Activated CD8-positive, alpha-beta T cell treated with anti-CD3 and anti-CD28 coated beads, Interleukin-2, amount 10 ng/mL, durations not matched to agents 7 days and 5 days (primary cell): ENCODE measurements around the gene EVL. TPM values are rescaled to one million over a fixed set of nuclear protein-coding genes. Genes with fewer than 3 reads are reported as not detected.

Source experiments
- ATAC-seq: fragments of 150-1000 bp; cut with Tn5 transposase; one replicate; pipeline ENCODE4 v1.10.0; 2021; ENCODE audit warnings: moderate library complexity
- CTCF ChIA-PET: fragments of 350-600 bp; sonication (Branson Sonifier 250); formaldehyde crosslinking; loops from one replicate; lab custom pipeline; 2021; ENCODE audit warnings: antibody characterized with exemption; lab: Charles Lee
- POLR2A ChIA-PET: fragments of 350-600 bp; sonication (Branson Sonifier 250); formaldehyde crosslinking; loops from one replicate; lab custom pipeline; 2021; ENCODE audit warnings: antibody characterized with exemption; lab: Charles Lee
- DNase-seq: peaks from one replicate; pipeline ENCODE4 v3.0.0-alpha.2; 2020
- H3K27ac Mint-ChIP-seq: one replicate; pipeline ENCODE4 v1.8.0; 2021; ENCODE audit warnings: mild to moderate bottlenecking, mixed read lengths
- H3K27me3 Mint-ChIP-seq: one replicate; pipeline ENCODE4 v1.8.0; 2021; ENCODE audit warnings: low read depth, mixed read lengths
- H3K36me3 Mint-ChIP-seq: one replicate; pipeline ENCODE4 v1.8.0; 2021; ENCODE audit warnings: low read depth, mixed read lengths
- H3K4me1 Mint-ChIP-seq: one replicate; pipeline ENCODE4 v1.8.0; 2021; ENCODE audit warnings: low read depth, mixed read lengths
- H3K4me3 Mint-ChIP-seq: one replicate; pipeline ENCODE4 v1.8.0; 2021; ENCODE audit warnings: mild to moderate bottlenecking, mixed read lengths
- H3K9me3 Mint-ChIP-seq: one replicate; pipeline ENCODE4 v1.8.0; 2022; ENCODE audit warnings: mixed read lengths; ENCODE audit not compliant: insufficient read depth
- total RNA-seq, 2 experiments: library from RNA; stranded (reverse); gene quantifications; one replicate each; pipeline ENCODE4 v1.2.3, GENCODE V29; 2021

Gene EVL
- total RNA-seq, 2 experiments from 2014 or later: 863 to 926 TPM

- peaks cover 89% of the 10 kb centered on the region for H3K36me3 Mint-ChIP-seq
- H3K9me3 Mint-ChIP-seq: no peaks in the 10 kb centered on the region
- DNase-seq (no peak), ATAC-seq (no peak)
- H3K4me3 Mint-ChIP-seq: no peak overlapping the region
- peak overlapping the region; percentile 76 for H3K27ac Mint-ChIP-seq
- H3K27me3 Mint-ChIP-seq: no peaks in the 10 kb centered on the region
- ChIA-PET CTCF (interaction anchor here (1.3 to 13.2 kb wide), 5 partner anchors 20 to 119 kb away, joined by 3 to 321 read pairs (median 6); partner anchors contain the start of gene EVL), POLR2A (interaction anchor here (0.7 to 2.2 kb wide), 4 partner anchors 10 to 33 kb away, joined by 3 to 9 read pairs (median 3); no protein-coding TSS in a partner anchor)
- peaks cover 96% of the 10 kb centered on the region for H3K4me1 Mint-ChIP-seq
Measured at GRCh38 chr14:100102156-100102785, 37.0 kb downstream of the EVL start.

- ChIA-PET POLR2A (interaction anchor here (0.7 to 3.6 kb wide), 7 partner anchors 17 to 38 kb away, joined by 3 to 20 read pairs (median 8); partner anchors contain the start of gene EVL), CTCF (interaction anchor here (0.8 to 13.2 kb wide), 13 partner anchors 7 to 120 kb away, joined by 3 to 321 read pairs (median 4); partner anchors contain the start of gene EVL)
- peaks cover 90% of the 10 kb centered on the region for H3K36me3 Mint-ChIP-seq
- H3K9me3 Mint-ChIP-seq: no peaks in the 10 kb centered on the region
- no peaks in the 10 kb centered on the region for H3K27me3 Mint-ChIP-seq
- H3K4me1 Mint-ChIP-seq: peaks cover 96% of the 10 kb centered on the region
- peak; percentile 43 for DNase-seq
- H3K27ac Mint-ChIP-seq: peak overlapping the region; percentile 76
- peak; percentile 20 for ATAC-seq
- H3K4me3 Mint-ChIP-seq: peak overlapping the region; percentile 53
Measured at GRCh38 chr14:100103250-100104005, 38.2 kb downstream of the EVL start.

DNA sequence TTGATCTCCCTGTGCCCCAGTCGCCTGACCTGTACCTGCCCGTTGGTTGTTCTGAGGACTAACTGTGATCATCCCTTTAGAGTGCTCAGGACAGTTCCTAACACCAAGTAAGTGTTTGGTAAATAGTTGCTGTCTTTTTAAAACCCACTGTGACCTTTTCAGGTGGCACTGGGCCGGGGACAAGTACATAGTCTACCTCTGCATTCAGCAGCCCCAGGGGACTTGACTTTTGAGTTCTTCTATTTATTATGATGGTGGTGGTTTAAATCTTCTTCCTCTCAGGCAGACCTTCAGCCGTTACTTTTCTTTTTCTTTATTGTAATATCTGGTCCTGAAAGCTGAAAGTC, 38.8 kb downstream of the EVL start:
- no peak for DNase-seq
- Mint-ChIP-seq H3K4me3 (peak overlapping the region; percentile 53), H3K4me1 (peaks cover 96% of the 10 kb centered on the region), H3K9me3 (no peaks in the 10 kb centered on the region), H3K27me3 (no peaks in the 10 kb centered on the region), H3K27ac (peak overlapping the region; percentile 76), H3K36me3 (peaks cover 90% of the 10 kb centered on the region)
- ChIA-PET POLR2A (interaction anchor here (1.8 to 3.6 kb wide), 5 partner anchors 22 to 38 kb away, joined by 8 to 20 read pairs (median 13); partner anchors contain the start of gene EVL), CTCF (interaction anchor here (0.8 to 13.2 kb wide), 10 partner anchors 8 to 130 kb away, joined by 3 to 321 read pairs (median 6); partner anchors contain the start of gene EVL)
- no peak for ATAC-seq

- CTCF ChIA-PET: interaction anchor here (0.8 to 13.2 kb wide), 12 partner anchors 9 to 130 kb away, joined by 3 to 321 read pairs (median 6); partner anchors contain the start of gene EVL
- DNase-seq (no peak), ATAC-seq (no peak)
- H3K4me1 Mint-ChIP-seq: peaks cover 96% of the 10 kb centered on the region
- POLR2A ChIA-PET: interaction anchor here (0.6 to 3.6 kb wide), 9 partner anchors 9 to 40 kb away, joined by 3 to 20 read pairs (median 8); partner anchors contain the start of gene EVL
- no peaks in the 10 kb centered on the region for H3K9me3 Mint-ChIP-seq
- H3K27ac Mint-ChIP-seq: peak overlapping the region; percentile 86
- peak overlapping the region; percentile 53 for H3K4me3 Mint-ChIP-seq
- H3K27me3 Mint-ChIP-seq: no peaks in the 10 kb centered on the region
- peaks cover 90% of the 10 kb centered on the region for H3K36me3 Mint-ChIP-seq
Measured at GRCh38 chr14:100104523-100105300, 39.5 kb downstream of the EVL start.

DNA sequence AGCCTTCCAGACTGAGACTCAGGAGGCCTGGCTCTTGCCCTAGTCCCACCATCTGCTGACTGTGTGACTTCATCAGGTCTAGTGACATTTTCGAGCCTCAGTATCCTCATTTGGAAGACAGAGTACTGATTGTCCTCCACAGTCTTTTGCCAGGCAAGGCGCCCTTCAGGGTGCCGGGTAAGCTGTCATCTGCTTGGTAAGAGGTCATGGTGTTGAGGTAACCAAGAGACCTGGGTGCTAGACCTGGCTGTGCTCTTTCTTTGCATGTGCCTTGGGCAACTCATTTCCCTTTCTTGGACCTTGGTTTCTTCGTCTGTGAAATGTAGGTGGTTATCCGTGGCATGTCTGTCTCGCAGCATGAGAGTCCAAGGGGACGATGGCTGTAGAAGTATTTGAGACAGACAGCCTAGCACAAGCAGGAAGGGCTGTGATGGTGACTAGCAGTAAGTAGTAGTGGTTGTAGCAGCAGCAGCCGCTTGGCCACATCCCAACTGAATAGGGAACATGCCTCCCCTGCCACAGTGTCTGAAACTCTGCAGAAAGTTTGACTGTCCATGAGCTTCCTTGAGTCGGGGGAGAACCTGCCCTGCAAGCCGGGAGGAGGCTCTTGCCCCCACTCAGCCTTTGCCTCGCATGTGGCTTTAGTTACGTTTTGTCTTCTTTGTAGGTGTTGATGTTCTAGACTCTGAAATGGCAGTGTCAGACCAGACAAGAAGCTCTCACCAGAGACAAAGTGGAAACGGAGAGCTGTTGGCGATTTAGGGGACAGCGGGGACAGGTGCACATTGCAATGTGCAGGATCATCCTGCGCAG, 40.3 kb downstream of the EVL start:
- DNase-seq (peak; percentile 52), ATAC-seq (peak; percentile 31)
- H3K4me1 Mint-ChIP-seq: peaks cover 93% of the 10 kb centered on the region
- H3K27me3 Mint-ChIP-seq: no peaks in the 10 kb centered on the region
- H3K9me3 Mint-ChIP-seq: no peaks in the 10 kb centered on the region
- peak overlapping the region; percentile 53 for H3K4me3 Mint-ChIP-seq
- peak overlapping the region; percentile 86 for H3K27ac Mint-ChIP-seq
- peaks cover 90% of the 10 kb centered on the region for H3K36me3 Mint-ChIP-seq
- POLR2A ChIA-PET: interaction anchor here (0.8 to 3.6 kb wide), 8 partner anchors 24 to 44 kb away, joined by 4 to 20 read pairs (median 8); partner anchors contain the start of gene EVL
- CTCF ChIA-PET: interaction anchor here (1.0 to 13.2 kb wide), 15 partner anchors 8 to 134 kb away, joined by 3 to 321 read pairs (median 7); partner anchors contain the start of gene EVL

DNA sequence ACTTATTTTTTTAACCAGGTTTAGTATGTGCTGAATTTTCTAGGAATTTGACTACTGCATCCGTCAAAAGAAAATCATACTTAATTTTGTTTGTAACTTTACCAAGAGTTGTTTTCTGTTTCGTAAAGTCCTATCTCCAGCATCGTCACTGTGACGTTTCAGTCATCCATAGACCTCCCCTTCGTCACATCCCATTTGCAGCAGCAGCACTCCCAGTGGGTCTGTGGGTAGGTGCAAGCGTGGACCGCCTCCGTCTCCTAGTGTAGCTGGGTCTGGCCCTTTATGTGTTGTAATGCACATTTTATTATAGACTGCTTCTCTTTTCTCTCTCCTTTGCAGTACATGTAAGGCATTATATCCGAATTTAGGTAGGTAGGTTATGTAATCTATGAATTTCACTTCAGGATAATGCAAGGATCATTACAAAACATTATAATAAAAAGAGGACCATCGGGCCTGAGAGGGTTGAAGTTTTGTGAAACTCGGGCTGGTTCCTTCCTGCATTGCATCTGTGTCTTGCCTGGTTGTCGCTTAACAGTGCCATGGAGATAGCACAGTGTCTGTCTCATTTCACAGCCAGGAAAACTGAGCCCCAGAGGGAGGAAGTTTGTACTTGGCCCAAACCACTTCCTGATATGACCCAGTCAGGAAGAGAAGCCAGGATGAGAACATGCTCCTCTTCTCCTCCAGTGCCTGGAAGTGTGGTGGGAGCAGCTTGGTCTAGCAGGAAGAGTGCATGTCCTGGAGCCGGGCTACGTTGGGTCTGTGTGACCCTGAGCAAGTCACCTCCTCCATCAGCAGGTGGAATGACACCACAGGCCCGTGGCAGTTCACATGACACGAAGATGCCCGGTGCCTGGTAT, 41.3 kb downstream of the EVL start:
- Mint-ChIP-seq H3K4me3 (peak overlapping the region; percentile 57), H3K4me1 (peaks cover 86% of the 10 kb centered on the region), H3K27me3 (no peaks in the 10 kb centered on the region), H3K9me3 (no peaks in the 10 kb centered on the region), H3K36me3 (peaks cover 88% of the 10 kb centered on the region), H3K27ac (peak overlapping the region; percentile 86)
- ATAC-seq: peak; percentile 43
- ChIA-PET POLR2A (interaction anchor here (0.8 to 3.6 kb wide), 8 partner anchors 25 to 45 kb away, joined by 4 to 20 read pairs (median 8); partner anchors contain the start of gene EVL), CTCF (interaction anchor here (1.0 to 13.2 kb wide), 14 partner anchors 9 to 135 kb away, joined by 3 to 321 read pairs (median 6); partner anchors contain the start of gene EVL)
- peak; percentile 69 for DNase-seq

GRCh38 chr14:100107236-100107635, 42.0 kb downstream of the EVL start:
- H3K27ac Mint-ChIP-seq: peak overlapping the region; percentile 86
- H3K27me3 Mint-ChIP-seq: no peaks in the 10 kb centered on the region
- CTCF ChIA-PET: interaction anchor here (1.0 to 13.2 kb wide), 16 partner anchors 9 to 124 kb away, joined by 3 to 321 read pairs (median 11); partner anchors contain the start of gene EVL
- POLR2A ChIA-PET: interaction anchor here (0.6 to 3.6 kb wide), 5 partner anchors 25 to 102 kb away, joined by 3 to 20 read pairs (median 8); no protein-coding TSS in a partner anchor
- ATAC-seq (peak; percentile 20), DNase-seq (peak; percentile 41)
- H3K9me3 Mint-ChIP-seq: no peaks in the 10 kb centered on the region
- H3K4me3 Mint-ChIP-seq: peak overlapping the region; percentile 57
- peaks cover 82% of the 10 kb centered on the region for H3K4me1 Mint-ChIP-seq
- peaks cover 88% of the 10 kb centered on the region for H3K36me3 Mint-ChIP-seq

DNA sequence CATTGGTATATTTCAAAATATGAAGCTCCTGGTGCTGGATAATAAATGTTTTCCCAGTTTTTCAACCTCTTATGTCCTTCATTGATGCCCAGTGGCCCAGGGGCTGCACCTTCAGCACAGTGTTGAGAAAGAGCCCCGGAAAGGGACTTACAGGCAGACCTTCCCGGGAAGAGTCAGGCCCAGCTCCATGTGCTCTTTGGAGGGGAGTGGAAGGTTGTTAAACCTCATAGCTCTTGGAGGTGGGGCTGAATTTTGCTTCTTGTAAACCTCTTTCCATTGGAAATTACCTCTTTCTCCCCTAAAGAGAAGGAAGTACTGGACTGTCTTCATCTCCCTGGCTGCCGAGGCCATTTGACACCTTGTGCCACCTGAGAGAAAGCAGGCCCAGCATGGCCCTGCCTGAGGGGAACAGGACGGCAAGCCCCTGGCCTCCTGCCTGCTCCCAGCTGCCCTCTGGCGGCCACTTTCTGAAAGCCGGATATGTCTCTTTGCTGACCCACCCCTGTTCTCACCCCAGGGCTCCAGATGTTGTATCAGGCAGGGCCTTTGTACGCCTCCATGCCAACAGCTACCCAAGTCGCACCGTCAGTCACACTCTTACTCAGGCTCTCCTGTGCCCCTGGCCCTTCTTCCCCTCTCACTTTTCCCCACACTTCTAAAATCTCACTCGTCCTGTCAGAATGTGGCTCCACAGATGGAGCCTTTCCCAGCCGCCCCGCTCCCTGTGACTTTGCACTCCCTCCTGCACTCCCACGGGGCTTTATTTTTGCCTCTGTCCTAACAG, 43.0 kb downstream of the EVL start:
- Mint-ChIP-seq H3K27me3 (no peaks in the 10 kb centered on the region), H3K36me3 (peaks cover 89% of the 10 kb centered on the region), H3K4me1 (peaks cover 82% of the 10 kb centered on the region), H3K27ac (peak overlapping the region; percentile 86), H3K4me3 (no peak overlapping the region), H3K9me3 (no peaks in the 10 kb centered on the region)
- DNase-seq (peak; percentile 89), ATAC-seq (peak; percentile 66)
- POLR2A ChIA-PET: interaction anchor here (0.6 to 1.9 kb wide), 9 partner anchors 10 to 52 kb away, joined by 3 to 11 read pairs (median 4); no protein-coding TSS in a partner anchor
- CTCF ChIA-PET: interaction anchor here (0.6 to 13.2 kb wide), 23 partner anchors 8 to 128 kb away, joined by 3 to 321 read pairs (median 7); partner anchors contain the start of gene EVL
